SIG-M5 treated with dmso at 0.1 percent for 504 hours (cell line): Measurements from ENCODE around the gene SMYD5.
"Not testable (repeated sequence)": the region's sequence is repeated elsewhere in the genome, so short reads cannot be mapped to it uniquely, and the experiment has no call there.

ENCODE experiments used
- DNase-seq: peaks from one replicate; lab custom pipeline; 2025; ENCODE audit not compliant: unreplicated experiment; lab: John Stamatoyannopoulos, UW

The SMYD5 gene

DNA sequence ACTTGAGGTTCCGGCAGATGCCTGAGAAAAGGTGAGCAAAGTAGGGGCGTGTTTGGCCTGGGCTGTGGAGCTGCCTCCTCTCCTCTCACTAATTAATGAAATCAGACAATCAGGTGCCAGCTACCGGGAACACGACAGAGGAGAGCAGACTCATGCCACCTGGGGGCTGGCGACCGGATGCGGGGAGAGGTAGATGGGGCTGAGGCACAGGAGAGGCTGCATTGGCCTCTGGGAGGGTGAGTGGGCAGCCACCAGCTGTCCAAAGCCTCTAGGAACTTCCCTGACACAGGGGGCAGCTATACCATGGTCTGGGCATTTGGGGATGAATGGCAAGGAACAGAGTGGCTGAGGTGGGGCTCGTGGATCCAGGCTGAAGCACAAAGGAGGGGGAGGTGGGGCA lies 45.2 kb downstream of the SMYD5 start:
- no peak for DNase-seq

DNA sequence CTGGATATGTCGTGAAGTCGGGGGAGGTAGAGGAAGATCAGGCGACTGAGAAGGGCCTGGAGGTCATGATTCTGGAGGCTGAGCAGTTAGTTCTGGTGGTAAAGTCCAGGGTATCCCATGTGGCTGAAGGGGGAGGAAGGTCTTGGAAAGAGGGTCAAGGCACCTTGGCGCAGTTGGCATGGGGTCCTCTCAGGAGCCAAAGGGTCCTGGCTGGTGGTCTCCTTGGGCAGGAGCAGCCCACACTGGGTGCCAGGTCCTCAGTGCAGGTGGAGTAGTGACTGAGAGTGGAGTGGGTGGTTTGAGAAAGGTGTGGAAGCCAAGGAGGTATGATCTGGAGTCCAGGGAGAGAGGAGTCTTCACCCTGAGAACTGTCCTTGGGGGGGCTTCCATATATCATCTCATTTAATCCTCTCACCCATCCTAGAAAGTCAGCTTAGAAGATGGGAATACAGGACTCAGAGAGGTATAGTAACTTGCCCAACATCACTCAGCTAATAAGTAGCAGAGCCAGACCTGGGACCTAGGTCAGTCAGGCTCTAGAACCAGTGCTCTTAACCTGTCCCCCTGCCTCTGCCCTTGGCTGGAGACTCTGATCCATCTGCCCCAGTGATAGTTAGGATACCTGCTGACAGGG lies 45.8 kb downstream of the SMYD5 start:
- no peak for DNase-seq

DNA sequence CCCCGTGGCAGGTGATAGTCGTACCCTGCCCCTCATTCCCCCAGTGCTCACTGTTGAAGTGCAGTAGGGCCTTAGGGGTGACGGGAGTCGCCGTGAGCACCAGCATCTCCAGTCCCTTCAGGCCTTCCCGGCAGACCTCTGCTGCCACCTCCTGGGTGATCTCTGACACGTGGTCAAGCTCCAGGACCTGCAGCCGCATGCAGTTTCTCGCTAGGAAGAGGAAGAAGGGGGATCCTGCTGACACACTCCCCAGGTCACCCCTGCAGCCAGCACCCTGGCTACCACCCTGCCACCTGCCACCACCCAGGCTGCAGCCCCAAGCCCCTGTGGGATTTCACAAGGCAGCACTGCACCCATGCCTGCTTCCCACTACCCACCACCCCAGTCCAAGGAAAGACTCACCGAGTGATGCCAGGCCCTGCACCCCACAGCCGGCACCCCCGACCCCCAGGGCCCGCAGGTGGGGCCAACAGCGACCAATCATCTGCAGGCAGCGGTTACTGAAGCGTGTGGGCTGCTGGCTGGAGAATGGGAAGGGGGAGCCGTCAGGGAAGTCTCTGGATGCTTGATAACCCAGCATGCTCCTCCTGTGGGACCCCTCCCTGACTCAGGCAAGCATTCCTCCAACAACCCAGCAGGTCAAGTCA lies 46.4 kb downstream of the SMYD5 start:
- DNase-seq, result peak; percentile 33

DNA sequence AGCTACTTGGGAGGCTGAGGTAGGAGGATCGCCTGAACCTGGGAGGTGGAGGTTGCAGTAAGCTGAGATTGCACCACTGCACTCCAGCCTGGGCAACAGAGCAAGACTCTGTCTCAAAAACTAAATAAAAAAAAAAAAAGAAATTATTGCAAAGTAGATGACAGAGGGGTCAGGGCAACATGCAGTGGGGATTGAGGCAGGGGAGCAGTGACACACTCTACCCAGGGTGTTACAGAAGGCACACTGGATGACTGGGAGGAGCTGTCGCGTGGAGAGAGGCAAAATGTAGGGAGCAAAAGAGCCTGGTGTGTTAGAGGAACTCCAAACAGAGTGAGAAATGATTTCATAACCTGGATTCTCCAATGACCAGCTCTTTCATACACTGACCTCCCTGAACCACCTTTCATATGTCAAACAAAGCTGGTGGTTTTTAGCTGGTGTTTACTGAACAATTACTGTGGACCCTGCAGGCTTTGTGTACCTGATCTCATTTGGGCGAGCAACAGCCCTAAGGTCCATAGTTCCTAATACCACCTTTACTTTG lies 48.1 kb downstream of the SMYD5 start:
- DNase-seq, result no peak

DNA sequence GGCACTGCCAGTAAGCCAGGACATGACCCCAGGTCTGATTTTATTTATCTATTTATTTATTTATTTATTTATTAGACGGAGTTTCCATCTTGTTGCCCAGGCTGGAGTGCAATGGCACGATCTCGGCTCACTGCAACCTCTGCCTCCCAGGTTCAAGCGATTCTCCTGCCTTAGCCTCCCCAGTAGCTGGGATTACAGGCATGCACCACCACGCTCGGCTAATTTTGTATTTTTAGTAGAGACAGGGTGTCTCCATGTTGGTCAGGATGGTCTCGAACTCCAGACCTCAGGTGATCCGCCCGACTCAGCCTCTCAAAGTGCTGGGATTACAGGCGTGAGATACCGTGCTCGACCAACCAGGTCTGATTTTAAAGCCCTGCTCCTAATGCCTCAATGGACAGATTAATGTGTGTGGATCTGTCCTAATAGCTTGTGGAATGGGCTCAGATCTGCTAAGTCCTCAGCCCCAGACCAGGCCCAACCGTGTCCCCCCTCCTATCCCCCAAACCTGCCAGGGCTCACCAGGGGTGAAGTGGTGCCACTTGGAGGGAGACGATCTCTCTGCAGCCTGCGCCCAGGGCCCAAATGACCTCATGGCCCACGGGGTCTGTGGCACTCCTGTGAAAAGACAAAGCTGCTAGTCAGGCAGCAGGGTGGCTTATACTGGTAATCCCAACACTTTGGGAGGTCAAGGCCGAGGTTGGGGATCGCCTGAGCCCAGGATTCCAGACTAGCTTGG lies 48.8 kb downstream of the SMYD5 start:
- DNase-seq, result not testable (repeated sequence)

DNA sequence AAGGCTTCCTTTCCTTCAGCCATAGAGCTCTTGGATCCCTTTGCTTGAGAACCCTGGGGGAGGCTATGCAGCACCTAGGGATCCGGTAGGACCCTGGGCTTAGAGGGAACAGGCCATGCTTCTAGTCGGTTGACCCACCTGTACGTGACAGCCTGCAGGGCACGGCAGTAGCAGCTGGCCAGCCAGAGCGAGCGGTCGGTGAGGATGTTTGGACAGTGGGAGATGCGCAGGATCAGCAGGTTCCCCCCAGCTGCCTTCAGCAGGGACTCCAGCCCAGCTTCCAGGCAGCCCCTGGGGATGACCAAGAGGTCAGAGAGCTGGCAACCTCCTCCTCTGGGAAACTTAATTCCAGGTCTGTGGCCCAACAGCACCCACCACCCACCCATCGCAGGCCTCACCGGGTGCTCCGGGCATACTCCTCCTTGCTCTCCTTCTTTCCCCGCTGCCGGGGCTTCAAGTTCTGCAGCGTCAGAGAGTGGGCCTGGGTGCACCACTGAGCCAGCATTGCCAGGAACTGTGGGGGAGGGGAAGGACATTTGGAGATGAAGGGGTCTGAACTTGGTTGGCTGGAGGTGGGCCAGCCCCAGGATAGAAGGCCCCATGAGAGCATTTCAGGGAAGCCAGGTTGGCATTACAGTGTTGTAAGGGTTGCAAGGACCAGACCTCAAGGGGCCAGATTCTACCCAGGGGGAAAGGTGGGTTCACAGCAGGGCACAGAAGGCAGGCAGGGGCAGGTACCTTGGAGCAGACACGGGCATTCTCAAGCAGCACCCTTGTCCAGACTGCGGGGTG lies 49.7 kb downstream of the SMYD5 start:
- DNase-seq, result no peak

DNA sequence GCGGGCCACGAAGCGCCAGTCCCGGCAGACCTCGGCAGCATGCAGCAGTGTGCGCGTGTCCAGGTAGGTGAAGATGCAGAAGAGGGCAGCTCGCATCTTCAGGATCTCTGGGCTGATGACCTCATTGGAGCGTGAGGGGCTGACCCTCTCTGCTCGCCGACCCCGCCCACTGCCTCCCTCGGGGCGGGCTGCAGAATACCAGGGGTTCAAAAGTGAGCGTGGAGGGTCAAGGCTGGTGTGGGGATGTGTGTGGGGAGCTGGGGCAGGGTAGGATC lies 50.2 kb downstream of the SMYD5 start:
- no peak for DNase-seq

DNA sequence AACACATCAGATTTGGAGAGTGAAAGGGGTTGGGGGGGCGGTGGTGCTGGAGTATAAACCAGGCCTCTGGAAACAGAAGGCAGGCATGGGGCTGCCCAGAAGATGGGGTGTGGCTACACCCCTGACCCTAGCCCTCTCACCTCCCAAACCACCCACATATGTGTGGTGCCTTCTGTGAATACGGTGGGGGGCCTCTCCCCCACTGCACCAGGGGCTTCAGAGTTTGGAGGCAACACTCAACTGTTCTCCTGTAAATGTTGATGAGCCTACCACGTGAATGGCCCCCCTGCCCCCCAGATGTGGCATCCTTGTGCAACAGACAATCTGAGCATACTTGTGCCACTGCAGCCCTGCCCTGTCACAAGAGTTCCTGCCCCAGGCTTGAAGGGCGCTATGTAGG lies 50.7 kb downstream of the SMYD5 start:
- no peak for DNase-seq

DNA sequence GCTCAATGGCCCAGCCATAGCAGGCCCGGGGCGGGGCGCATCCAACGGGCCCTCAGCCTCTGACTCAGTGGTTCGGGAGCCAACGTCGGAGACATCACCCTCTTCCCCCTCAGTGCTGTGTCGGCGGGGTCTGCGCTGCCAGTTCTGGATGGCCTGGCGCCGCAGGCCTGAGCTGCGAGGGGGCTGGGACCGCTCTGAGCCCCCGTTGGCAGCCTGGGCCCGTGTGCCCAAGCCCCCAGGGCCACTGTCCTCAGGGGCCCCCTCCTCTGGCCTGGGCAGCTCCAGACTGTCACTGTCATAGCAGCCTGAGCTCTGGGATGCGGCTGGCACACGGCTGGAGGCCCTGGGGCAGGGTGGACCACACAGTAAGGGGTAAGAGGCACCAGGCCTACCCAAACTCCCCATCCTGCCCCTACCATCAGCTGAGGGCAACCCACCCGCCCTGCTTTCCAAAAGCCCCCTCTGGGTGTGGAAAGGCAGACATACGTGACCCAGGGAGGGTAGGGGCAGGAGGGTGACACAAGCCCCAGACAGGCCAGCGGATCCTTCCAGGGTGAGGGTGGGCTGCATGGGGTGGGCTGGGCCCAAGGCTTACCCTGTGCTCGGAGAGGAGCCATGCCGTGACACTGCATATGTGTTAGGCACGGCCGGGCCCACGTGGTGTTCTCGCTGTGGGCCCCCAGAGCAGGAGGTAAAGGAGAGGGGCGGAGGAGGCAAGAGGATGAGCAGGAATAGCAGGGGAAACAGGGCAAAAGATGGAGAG lies 51.4 kb downstream of the SMYD5 start:
- no peak for DNase-seq

DNA sequence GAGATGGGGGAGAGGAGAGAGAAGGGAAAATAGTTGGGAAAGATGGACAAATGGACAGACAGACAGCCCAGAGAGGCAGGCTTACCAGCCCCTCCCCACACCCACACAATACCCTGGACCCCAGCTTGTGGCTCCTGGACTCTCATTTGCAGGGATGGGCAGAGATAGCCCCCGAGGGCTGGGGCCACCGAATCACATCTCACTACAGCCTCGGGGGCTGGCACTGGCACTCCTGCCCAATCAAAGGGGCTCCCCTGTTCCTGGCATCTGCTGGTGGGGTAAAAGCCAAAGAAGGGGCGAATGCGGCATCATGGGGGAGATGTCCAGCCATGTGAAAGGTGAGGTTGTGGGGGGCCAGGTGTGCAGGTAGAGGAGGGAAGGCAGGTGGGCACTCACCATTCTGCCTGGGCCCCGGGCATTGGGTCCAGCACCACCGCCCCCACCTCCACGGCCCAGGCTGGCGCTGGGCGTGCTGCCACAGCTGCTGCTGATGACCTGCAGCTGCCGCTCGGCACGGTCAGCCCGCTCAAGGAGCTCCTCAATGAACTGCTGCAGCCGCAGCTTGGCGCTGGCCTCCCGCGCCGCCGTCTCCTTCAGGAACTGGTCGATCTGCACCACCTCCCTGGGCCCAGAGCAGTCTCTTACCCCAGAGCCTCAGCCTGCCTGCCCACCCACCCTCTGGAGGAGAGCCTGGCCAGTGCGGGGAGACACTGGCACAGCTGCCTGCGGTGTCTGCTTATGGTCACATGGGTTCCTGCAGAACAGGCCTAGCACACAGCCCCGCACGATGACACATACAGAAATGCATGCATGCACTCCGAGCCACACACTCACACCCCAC lies 52.2 kb downstream of the SMYD5 start:
- no peak for DNase-seq

DNA sequence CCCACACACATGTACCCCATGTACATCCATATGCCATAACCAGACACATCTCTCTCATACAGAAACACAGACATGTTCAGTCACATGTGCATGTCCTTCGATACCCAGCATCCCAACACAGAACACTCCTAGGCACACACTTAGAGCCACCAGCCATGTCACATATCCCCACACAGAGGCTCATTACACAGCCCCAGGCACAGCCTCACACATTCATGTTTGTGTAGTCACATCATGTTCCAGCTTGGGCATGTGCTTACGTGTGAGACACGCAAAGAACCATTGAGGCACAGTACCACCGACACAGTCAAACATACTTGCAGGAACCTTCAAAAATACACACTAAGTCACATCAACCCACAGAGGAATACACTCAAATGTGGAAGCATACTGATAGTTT lies 53.0 kb downstream of the SMYD5 start:
- DNase-seq, result no peak

DNA sequence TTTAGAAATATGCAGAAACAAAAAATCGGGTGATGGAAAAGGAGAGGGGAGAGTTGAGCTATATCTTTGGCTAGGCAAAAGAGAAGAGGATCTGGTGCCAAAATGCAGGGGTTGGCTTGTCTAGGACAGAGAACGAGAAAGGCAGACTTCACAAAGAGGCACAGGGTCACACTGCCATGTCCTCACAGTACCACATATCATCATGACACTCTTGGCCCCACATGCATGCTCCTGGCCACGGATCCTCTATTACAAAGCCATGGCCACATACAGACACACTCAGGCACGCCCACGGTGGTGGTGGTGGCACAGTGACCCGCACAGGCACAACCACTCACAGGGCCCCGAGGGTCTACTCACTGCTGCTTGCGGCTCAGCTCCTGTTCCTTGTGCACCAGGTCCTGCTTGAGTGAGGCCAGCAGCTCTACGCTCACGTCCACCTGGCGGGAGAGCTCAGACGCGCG lies 54.4 kb downstream of the SMYD5 start:
- no peak for DNase-seq

DNA sequence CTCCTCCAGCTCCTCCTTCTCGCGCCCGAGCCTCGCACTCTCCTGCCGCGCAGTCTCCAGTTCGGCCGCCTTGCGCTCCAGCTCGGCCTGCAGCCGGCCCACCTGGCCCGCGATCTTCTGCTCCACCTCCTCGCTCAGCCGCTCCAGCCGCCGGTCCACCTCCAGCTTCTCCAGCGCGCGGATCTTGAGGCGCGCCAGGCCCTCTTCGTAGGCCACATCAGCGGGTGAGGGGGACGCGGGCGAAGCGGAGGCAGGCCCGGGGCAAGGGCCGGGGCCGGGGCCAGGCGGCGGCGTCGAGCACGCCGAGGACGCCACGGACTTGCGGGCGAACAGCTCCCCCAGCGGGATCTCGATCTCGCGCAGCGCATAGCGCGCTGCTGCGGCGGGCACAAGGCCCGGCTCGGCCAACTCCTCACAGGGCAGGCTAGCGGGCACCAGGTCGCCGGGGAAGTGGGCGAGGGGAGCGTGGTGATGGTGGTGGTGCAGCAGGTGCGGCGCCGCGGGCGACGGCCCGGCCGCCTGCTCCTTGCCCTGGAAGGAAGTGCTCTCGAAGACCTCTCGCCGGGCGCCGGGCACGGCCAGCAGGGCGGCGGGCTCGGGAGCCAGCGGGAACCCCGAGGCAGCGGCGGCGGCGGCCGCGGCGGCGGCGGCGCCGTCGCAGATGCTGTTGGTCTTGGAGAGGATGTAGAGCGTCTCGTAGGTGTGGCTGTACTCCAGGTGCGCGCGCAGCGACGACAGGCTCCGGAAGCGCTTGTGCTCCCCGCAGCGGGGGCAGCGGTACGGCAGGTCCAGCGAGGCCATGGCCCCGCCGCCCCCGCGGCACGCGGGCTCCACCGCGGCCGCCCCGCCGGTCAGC lies 55.0 kb downstream of the SMYD5 start:
- peak; percentile 31 for DNase-seq

DNA sequence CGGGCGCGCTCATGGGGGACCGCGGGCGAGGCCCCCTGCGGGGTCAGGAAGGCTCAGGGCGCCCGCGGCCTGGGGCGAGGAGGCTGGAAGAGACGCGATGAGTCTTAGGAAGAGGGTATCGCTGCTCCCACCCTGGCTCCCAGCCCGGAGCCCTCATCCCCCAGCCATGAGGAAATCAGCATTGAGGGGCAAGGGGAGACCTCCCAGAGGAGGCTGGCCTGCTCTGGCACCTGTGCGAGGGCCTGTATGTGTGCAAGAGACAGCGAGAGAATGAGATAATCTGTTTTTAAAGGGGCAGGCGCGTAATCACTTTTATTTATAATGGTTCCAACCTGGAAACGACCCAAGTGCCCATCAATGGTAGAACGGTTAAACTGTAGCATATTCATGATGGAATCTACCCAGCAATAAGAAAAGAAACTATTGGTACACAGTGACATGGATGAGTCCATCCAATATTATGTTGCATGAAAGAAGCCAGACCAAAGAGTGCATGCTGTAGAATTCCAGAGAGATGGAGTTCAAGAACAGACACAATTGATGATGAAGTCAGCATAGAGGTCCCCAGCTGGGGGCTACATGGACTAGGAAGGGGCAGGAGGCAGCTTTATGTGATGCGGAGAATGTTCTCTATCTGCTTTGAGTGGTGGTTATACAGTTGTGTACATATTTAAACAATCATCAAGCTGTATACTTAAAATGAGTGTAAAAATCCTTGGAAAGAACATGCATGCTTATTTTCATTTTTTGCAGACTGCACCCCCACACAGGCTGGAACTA lies 55.8 kb downstream of the SMYD5 start:
- DNase-seq, result no peak

DNA sequence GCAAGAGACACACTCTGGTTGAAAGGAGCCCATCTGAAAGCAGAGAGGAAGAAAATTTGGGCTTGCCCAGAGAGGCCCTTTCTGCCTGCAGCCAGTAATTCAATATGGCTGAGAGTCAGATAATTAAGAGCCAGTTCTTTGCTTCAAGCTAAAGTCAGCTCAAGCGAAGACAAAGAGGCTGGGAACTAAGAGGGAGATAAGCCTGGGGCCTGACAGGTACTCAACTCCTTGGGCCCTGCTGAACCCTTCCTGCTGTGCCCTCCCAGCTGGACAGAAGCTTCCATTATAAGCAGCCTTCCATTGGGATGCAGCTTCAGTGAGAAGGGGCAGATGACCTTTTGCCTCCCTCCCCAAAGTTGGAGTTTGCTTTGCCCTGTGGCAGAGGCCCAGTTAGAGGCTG lies 58.2 kb downstream of the SMYD5 start:
- no peak for DNase-seq
